ENCODE measurements around the gene C14orf119.

The C14orf119 gene

DNA sequence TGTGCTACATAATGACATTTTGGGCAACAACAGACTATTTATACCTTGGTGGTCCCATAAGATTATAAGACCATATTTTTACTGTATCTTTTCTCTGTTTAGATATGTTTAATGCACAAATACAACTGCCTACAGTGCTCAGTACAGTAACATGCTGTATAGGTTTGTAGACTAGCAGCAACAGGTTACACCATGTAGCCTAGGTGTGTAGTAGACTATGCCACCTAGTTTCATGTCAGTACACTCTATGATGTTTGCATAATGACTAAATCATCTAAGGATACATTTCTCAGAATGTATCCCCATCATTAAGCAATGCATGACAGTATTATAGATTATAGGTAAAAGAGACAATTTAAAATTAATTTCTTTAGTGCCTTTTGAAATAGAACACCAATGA is 54.4 kb downstream of the C14orf119 start:
- no peak for DNase-seq (ENCODE audit: low spot score)
